ENCODE measurements around the gene BRD1.
A peak's percentile ranks its signal among the peaks of the same experiment; 100 is the strongest.
"Not testable (repeated sequence)": the region's sequence is repeated elsewhere in the genome, so short reads cannot be mapped to it uniquely, and the experiment has no call there.

Gene BRD1

DNA sequence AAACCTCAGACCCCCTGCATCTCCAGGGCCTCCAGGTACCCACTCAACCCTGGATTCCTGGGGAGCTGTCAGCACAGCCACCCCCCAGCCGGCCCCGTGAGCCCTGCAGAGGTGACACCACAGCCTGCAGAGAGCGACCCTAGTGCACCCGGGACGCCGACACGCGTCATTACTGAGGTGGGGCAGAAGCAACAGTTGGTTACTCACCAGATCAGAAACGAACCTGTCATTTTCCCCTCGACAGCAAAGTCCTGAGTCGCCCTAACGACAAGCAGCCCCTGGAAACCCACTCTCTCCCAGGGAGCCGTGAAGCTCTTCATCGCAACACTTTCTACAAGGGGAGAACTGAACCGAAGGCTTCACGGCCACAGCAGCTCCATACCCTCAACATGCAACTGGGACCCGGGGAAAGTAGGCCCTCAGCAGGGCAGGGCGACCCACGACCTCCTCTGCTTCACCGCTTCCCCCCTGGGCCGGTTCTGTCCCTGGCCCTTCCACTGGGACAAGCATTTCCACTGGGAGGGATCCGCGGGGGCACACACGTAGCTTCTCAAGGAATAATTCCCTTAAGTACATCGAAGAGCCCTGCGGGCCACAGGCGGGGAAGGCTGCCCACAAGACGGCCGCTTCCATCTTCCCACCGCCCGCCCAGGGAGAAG lies 1.6 kb downstream of the BRD1 start:
- peak; percentile 61 for DNase-seq

DNA sequence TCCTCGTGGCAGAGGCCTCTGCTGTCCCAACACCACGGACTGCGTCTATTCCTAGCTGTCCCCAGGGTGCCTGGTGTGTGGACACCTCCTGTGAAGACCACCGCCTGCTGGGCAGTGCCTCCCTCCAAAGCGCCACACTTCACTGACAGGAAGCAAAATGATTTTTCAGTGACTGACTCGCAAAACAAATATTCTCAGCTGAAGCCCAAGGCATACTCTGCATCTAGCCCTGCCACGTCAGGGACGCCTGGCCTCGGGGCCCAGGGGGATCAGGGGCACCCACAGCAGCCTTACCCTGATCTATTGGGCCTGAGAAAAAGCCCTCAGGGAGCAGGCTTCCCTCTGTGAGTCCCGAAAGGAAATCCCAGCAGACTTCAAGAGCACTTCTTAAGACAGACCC lies 2.2 kb downstream of the BRD1 start:
- DNase-seq: peak; percentile 84

DNA sequence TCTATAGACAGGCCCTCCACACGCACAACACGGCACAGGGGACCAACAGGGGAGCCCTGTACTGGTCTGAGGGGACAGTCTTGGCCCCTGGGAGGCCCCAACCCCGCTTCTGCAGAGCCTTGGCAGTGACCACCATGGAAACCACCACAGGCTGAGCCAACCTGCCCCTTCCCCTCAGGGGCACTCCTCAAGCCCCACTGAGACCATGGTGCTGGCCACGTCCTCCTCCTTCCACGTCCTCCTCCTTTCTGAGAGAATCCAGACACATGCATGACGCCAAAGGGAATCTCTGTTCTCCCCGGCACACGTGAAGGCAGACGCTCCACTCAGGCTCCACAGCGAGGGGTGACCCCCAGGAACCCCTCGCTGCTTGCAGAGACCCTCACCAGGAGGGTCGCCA lies 2.7 kb downstream of the BRD1 start:
- DNase-seq: no peak

GRCh38 chr22:49824185-49824925 lies 3.3 kb downstream of the BRD1 start:
- no peak for DNase-seq

DNA sequence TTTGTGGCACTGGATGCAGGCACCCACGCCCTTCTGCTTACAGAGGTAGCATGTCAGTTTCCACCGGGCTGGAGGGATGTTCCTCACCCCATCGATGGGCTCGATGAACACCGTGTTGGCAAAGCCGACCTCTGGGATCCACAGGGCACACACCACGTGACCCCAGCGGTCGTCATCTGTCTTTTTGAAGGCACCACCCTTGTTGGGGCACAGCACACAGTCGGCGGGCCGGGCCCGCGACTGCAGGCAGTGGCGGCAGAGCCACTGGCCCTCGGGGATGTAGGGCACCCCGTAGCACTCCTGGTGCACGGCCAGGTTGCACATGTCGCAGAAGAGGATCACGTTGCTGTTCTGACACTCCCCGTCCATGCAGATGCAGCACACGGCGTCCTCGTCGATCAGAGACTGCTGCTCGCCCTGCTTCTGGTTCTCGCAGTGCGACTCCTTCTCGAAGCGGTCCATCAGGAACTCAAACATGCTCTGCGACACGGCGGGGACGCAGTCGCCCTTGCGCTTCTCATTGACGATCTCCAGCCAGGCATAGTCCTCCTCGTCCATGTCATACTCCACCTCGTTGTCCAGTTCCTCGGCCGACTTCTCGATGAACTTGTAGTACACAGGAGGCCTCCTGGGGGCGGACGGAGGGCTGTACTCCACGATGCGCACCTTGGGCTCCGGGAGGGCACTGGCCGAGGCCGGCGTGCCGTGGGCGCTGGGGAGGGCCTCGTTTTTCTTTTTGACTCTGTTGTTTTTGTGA lies 4.2 kb downstream of the BRD1 start:
- DNase-seq: no peak

DNA sequence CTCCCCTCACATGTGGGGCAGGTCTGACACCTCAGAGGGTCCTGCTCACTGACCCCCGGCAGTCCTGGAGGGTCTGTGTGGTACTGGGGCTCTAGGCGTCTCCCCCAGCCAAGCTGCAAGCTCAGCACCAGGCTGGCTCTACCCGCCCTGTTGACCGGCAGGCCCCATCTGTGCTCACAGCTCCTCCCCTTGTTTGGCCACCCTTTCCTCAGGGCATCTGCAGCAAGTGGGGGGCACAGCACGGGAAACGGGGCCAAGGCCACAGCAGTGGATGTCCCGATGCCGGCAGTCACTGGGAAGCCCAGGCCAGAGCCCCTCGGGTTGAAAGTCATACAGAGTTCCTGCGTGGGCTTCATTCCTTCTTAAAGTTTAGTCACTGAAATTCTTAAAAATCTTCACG lies 5.9 kb downstream of the BRD1 start:
- DNase-seq: not testable (repeated sequence)

DNA sequence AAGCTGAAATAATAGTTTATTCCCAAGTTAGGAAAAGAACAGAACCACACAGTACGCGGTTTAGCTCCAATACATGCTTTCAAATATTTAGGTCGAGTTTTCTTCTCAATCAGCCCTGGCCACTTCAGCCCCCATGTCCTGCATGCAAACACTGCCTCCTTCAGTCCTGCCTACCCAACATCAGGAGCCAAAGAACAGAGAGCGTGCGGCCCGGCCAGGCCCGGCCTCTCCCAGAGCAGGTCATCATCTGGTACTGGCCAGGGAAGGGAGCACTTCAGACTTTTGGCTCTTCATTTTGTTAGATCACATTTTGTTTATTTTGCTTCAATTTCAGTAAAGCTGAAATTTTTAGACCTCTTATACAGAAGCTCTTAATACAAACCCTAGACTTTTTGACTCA lies 6.7 kb downstream of the BRD1 start:
- no peak for DNase-seq

DNA sequence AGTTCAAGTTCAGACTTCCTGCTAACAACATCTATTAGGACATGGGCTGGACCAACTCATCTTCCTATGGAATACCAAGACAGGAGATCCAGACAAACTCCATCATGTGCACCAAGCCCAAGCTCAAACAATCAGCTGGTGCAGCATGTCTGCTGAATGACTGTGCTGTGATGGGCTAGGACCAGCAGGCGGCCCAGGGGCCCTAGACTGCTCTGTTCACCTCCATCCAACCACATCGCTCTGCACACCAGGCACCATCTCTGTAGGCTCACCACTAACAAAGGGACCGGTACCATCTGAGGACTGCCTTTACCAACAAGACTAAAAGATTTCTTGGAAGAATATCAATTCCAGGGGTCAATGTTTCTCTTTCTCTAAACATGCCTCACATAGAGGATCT lies 10.3 kb downstream of the BRD1 start:
- DNase-seq: no peak

DNA sequence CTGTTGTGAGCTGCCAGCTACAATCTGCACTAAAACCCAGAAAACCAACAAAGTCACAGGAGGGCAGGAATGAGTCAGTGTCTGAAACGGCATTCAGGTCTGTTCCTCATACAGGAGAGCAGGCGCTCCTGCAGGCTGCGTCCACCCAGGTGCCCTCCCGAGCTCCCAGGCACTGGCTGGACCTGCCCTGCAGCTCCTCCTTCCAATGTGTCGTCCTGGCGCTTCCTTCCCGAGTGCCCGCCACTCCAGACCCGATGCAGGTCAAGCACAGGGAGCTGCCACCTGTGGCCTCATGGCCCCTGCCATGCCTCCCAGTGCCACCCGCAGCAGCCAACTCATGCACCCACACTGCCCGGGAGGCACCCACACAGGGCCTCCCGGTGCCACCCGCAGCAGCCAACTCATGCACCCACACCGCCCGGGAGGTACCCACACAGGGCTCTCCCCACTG lies 12.0 kb downstream of the BRD1 start:
- no peak for DNase-seq

DNA sequence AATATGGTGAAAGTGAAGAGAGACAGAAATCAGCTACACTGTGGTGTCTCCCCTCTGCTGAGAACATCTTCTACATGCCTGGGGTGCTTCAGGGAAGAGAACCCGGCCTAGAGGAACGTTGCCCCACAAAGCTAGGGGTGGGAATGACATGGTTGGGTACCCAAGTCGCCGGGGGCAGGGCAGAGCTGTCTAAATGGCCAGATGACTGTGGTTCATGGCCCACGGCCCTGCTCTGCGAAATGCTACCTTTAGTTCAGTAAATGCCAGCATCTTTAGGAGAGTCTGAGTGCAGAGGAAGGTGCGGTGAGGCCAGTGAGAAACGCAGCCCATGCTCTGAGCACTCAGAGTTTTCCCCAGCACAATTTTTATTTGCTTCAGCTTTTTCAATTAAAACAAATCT lies 12.8 kb downstream of the BRD1 start:
- no peak for DNase-seq

GRCh38 chr22:49814164-49814686 lies 13.4 kb downstream of the BRD1 start:
- DNase-seq: no peak

DNA sequence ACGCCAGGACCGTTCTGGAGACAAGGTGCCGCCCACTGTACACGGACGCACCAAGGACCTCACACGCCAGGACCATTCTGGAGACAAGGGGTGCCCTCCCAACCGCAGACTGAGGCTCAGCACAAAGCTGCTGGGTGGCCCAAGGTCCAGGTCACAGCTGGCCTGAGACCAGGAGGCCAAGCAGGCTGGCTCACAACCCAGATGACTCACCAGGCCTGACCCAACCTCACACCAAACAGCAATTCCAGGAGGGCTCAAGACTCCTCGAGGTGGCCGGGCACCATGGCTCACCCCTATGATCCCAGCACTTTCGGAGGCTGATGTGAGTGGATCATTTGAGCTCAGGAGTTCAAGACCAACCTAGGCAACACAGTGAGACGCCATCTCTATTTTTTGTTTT lies 14.8 kb downstream of the BRD1 start:
- no peak for DNase-seq

DNA sequence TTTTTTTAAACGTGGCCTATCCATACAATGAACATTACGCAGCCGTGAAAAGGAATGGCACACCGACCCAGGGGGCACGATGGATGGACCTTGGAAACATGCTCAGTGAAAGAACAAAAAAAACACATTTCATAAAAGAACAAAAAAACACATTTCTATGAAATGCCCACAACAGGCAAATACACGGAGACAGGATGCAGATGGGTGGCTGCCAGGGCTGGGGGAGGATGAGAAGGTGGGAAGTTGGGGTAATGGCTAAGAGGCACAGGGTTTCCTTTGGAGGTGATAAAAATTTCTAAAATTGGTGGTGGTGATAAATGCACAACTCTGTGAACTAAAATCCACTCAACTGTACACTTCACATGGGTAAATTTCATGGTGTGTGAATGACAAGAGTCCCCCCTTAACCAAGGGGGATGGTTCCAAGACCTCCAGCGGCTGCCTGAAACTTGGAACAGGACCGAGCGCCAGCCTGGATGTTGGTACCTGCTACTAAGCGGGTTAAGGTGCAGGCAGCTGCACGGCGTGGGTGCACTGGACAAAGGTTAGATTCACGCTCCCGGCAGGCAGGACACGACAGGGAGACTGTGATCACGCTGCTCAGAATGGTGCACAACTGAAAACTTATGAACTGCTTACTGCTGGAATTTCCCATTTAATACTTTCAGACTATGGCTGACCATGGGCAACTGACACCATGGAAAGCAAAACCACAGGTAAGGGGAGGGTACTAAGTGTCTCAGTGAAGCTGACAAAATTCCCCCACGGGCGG lies 16.5 kb downstream of the BRD1 start:
- DNase-seq: no peak

DNA sequence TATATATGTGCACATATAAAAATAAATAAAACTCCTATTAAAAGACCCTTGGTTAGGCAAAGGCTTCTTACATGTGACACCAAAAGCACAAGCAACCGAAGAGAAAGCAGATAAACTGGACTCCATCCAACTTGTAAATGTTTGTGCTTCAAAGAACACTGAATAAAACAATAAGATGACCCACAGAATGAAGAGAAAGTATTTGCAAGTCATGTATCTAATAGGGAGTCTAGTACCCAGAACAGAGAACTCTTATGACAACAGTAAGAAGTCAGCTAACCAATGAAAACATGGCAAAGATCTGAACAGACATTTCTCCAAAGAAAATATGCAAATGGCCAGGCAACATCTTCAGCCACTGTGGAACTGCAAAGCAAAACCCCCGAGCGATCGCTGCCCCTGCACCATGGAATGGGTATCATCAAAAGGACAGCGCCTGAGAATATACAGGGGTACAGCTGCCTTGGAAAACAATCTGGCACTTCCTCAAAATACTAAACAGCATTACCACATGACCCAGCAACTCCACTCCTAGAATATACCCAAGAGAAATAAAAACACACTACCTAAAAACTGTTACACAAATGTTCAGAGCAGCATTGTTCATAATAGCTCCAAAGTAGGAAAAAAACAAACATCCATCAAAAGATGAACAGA lies 17.2 kb downstream of the BRD1 start:
- DNase-seq: no peak

GRCh38 chr22:49807780-49808708 lies 19.6 kb downstream of the BRD1 start:
- DNase-seq: no peak

DNA sequence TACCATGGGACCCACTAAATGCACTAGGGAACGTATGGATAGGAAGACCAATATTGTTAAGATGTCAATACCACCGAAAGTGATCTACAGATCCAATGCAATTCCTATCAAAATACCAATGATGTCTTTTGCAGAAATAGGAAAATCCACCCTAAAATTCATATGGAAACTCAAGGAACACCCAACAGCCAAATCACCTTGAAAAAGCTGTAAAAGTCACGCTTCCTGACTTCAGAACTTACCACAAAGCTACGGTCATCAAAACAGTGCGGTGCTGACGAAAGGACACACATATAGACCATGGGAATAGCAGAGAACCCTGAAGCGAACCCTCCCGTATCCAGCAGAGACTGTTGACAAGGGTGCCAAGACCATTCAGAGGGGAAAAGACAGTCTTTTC lies 20.5 kb downstream of the BRD1 start:
- no peak for DNase-seq

DNA sequence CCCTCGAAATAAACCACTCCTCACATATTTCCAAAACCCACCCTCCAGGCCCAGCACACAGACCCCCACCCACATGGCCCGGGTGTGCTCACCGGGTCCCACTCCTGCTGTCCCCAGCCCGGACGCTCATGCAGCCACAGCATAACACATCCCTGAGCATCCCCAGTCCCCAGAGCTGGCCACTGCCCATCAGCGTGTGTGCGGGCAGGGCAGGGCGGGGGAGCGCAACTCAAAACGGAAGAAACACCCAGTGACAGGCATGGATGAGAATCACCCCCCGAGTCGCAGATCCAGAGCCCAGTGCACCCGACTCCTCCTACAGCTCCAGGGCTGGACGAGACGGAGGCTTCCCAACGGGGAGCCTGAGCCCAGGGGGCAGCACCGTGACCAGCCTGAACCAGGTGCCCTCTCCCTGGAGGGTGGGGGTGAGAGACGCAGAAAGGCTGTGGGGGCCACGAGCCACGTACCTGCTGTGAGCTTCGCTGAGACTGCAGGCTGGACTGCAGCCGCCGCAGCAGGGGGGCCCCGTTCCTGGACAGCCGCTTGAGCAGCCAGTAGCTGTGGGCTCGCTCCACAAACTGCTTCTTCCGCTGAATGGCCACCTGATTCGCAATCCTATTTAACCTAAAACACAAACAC lies 23.8 kb downstream of the BRD1 start:
- no peak for DNase-seq

DNA sequence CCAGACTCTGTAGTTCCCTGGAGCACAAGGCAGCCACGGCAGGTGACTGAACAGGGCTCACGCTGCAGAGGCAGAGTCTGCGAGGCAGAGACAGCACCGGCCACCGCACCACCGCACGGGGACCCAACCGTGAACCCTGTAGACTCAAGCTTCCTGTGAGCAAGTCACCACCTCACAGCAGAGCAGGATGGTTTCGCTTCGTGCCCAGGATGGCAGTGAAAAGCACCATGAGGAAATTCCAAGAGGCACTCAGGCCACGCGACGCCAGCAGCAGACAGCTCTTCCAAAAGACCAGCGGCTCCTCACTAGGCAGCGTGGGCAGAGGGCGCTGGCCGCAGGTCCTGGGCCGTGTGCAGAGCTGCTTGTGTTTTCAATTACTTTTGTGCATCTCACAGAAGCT lies 24.5 kb downstream of the BRD1 start:
- no peak for DNase-seq

GRCh38 chr22:49801391-49802060 lies 26.1 kb downstream of the BRD1 start:
- DNase-seq: no peak
